Limb (tissue), 2 donors: ENCODE results near the gene SHFL.

Experiments
- DNase-seq, 2 donors: peaks; one replicate each; pipeline ENCODE4 v3.0.0-alpha.2; 2016; ENCODE audit errors: extremely low spot score in 2 of 2

SHFL gene

GRCh38 chr19:10085641-10086590 lies at the start of gene SHFL:
Gene SHFL (plus strand): TSS chr19:10086317. CDS start chr19:10086428, 111 bp downstream.
- DNase-seq, result peak; percentile 41 to 77

GRCh38 chr19:10036601-10037071 lies 49.5 kb upstream of the SHFL start:
- DNase-seq, result no peak

- no peak for DNase-seq
These were observed 48.8 kb upstream of the SHFL start for GRCh38 chr19:10037367-10037766.

GRCh38 chr19:10037809-10038208 lies 48.3 kb upstream of the SHFL start:
- DNase-seq, result no peak

- peak in 1 of 2 donors; percentile 29 for DNase-seq
These were observed 42.7 kb upstream of the SHFL start for GRCh38 chr19:10043286-10043927.

- DNase-seq, result no peak
These were observed 41.7 kb upstream of the SHFL start for GRCh38 chr19:10044390-10044789.

DNA sequence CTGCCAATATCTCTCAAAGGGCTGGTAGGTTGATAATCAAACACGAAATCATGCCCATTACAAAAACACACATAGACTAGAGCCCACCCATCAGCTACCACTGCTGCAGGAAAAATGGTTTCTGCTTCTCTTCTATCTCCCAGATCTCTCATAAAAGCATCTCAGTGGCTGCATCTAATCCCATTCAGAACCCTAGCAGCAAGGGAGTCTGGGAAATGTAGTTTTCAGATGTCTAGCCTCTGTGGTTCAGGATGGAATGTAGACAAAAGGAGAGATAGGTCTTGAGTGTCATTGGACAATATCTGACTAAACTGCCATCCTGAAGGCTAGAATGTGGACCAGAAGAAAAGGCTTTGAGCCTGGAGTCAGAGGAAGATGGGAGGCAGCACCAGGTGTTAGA lies 40.7 kb upstream of the SHFL start:
- no peak for DNase-seq

DNA sequence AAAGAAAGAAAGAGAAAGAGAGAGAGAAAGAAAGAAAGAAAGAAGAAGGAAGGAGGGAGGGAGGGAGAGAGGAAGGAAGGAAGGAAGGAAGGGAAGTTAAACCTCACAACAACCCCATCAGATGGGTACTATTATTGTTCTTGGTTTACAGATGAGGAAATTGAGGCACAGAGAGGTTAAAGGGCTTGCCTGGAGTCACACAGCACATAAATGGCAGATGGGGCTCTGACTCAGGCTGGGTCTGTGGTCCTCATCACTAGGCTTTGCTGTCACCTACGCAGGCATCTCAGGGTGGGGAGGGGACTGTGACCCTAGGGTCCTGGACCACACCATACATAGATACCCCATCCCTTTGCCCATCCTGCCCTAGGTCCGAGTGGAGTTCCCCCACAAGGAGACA lies 36.5 kb upstream of the SHFL start:
- DNase-seq, result no peak

DNA sequence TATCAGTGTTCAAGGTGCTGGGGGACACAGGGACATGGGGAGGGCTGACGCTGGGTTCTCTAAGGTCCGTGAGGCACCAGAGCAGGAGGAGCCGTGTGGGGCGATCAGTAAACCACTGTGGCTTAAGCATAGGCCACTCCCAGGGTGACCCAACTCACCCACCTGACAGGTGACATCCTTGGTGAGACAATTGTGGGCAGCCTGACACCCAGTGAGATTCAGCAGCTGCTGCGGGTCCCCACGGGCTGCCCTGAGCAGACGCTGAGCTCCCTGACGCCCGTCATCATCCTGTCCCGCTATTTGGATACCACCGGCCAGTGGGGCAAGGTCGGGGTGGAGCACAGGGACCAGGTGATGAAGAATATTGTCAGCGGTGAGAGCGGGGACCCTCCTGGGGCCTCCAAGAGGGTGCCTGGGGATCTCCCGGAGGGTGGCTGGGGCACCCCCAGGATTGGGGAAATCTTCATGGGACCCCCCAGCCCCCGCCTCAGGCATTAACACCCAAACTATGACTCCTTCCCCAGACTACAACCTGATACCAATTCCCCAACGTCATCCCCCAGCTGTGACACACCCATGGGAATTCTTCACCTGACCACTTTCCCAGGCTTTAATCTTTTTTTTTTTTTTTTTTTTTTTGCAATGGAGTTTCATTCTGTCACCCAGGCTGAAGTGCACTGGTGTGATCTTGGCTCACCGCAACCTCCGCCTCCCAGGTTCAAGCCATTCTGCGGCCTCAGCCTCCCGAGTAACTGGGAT lies 33.3 kb upstream of the SHFL start:
- DNase-seq, result no peak

DNA sequence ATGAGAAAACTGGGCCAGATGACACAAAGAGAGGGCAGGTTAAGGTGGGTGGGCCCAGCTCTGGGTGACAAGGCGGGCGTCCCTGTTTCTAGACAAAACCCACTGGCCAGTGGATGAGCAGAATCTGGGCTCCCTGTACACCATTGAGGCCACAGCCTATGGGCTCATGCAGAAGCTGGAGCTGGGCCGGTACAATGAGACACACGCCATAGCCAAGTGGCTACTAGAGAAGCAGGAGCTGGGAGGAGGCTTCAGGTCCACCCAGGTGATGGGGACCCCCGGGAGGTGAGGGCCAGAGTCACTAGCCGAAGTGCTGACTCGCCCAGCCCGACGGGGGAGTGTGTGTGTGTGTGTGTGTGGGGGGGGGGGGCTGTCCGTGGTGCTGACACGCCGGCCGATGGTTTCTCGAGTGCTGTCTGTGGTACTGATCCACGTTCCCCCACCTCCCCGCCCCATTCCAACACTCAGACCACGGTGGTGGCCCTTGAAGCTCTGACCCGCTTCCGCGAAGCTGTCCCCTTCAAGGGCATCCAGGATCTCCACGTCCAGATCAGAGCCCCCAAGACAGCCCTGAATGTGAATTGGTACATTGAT lies 24.3 kb upstream of the SHFL start:
- no peak for DNase-seq

GRCh38 chr19:10068205-10068604 lies 17.9 kb upstream of the SHFL start:
- DNase-seq, result no peak

GRCh38 chr19:10069046-10069445 lies 17.1 kb upstream of the SHFL start:
- no peak for DNase-seq

DNA sequence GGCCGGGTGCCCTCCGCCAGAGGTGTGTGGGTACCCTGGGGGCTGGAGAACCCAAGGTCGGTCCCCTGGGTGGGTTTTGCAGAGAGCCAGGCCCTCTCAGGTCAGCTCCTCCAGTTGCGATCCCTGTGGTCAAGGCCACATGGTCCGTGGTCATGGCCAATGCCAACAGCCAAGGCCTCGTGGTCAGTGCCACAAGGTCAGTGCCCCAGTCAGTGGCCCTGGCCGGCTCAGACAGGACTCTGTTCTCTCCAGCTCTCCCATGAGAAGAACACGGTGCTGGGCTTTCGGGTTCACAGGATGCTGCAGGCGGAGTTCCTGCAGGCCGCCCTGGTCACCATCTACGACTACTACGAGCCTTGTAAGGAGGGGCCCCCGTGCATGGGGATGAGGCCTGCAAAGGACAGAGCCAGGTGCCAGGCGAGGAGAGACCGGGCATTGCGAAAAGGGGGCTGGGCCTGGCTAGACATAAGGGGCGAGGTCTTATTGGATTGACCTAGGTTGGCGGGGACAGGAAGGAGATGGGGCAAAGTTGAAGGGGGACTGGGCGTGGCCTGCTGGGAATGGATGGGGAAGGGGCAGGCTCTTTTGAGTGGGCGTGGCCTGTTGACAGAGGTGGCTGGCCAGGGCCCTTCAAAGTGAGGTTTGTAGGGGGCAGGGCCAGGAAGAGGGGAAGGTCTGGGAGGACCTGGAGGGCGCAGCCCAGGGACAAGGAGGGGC lies 15.2 kb upstream of the SHFL start:
- DNase-seq, result no peak

DNA sequence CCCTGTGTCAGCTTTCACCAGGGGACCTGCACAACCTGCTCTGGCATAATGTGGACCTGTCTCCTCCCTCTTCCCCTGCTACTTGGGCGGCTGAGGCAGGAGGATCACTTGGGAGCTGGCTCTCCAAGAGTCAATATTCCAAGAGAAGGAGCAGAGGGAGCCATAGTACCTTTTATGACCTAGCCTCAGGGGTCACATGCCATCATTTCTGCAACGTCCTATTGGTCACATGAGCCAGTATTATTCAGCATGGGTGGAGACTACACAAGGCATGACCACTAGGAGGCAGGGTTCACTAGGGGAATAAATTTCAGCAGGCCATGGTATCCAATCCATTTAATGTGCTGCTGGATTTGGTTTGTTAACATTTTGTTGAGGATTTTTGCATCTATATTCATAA lies 12.0 kb upstream of the SHFL start:
- DNase-seq, result no peak

DNA sequence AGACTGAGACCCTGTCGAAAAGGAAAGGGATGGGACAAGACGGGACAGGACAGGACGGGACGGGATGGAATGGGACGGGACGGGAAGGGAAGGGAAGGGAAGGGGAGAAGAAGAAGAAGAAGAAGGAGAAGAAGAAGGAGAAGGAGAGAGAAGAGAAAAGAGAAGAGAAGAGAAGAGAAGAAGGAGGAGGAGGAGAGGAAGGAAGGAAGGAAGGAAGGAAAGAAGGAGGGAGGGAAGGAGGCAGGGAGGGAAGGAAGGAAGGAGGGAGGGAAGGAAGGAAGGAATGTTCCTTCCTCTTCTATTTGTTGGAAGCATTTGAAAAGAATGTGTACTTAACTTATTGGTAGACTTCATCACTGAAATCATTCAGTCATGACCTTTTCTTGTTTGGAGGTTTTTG lies 9.6 kb upstream of the SHFL start:
- no peak for DNase-seq

DNA sequence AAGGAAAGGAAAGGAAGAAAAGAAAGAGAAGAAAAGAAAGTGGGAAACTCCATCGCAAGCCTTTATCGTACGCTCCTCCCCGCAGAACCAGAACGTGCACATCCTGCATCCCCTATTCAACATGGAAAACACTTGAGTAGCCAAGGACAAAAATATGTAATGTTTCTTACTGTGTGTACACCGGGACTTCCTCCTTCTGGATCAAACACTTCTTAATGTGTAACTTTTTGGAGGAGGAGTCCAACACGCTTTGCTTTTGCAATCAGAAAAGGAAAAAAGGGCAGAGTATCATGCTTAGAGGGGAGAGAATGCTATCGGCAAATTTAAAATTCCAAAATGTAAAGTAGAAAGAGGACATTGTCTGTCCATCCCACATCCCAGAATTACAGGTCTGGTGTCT lies 7.8 kb upstream of the SHFL start:
- no peak for DNase-seq

GRCh38 chr19:10079031-10079453 lies 7.1 kb upstream of the SHFL start:
- no peak for DNase-seq

DNA sequence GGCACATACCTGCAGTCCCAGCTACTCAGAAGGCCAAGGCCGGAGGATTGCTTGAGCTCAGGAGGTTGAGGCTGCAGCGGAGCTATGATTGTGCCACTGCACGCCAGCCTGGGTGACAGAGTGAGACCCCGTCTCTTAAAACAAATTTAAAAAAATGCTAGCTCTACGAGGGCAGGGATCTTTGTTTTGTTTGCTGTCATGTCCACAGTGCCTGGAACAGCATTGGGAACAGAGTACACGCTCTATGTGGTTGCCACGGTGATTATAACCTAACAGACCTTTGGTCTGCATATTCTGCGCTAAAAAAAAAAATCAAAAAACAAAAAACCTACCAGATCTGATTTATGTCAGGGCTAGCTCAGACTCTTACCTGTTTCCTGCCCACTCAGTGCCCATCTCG lies 2.2 kb upstream of the SHFL start:
- no peak for DNase-seq

DNA sequence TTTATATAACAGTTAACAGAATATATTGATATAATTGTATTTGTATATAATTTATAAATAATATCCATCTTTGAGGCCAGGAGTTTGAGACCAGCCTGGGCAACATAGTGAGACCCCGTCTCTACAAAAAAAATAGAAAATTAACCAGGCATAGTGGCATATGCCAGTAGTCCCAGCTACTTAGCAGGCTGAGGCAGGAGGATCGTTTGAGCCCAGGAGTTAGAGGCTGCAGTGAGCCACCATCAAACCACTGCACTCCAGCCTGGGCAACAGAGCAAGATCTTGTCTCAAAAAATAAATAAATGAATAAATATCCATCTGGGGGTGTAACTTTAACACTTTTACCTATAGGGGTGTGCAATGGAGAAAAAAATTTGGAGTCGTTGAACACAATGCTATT lies 1.3 kb upstream of the SHFL start:
- DNase-seq, result no peak

DNA sequence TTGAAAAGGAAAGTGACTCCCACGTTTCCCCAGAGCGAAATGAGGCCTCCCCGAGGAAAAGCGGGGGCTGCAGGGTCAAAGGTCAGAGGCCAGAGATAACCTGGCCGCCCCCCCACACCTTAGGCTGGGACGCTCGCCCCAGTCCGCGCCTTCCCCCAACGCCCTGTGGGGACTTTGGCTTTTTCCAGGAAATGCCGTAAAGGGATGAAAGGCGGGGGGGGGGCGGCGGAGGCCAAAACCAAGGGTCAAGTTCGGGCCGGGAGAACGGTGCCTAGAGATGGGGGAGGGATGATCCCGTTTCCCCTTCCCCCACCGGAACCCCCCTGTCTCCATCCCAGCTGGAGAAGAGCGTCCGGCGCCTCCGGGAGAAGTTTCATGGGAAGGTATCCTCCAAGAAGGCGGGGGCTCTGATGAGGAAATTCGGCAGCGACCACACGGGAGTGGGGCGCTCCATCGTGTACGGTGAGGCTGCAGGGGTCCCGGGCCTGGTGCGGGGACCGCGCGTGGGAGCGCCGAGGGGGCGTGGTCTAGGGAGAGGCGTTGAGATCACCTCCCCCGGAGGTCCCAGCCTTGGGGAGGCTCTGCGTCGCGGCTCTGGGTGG lies 575 bp downstream of the SHFL start:
- DNase-seq, result peak in 1 of 2 donors; percentile 47
